ENCODE measurements around the gene RASGEF1C.

The RASGEF1C gene

DNA sequence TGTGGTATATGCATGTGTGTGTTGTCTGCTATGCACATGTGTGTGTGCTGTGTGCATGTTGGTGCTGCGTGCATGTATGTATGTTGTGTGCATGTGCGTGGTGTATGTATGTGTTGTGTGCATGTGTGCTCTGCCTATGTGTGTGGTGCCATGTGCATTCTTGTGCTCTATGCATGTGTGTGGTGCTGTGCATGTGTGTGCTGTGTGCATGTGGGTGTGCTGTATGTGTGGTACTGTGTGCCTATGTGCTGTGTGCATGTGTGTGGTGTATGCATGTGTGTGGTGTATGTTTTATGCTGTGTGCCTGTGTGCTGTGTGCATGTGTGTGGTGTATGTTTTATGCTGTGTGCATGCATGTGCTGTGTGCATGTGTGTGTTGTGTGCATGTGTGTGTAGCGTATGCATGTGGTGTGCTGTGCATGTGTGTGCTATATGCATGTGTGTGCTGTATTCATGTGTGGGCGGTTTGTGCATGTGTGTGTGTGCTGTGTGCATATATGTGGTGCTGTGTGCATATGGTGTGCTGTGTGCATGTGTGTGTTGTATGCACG is 4.7 kb upstream of the RASGEF1C start (continued):
- TF ChIP-seq, protein P1, sequence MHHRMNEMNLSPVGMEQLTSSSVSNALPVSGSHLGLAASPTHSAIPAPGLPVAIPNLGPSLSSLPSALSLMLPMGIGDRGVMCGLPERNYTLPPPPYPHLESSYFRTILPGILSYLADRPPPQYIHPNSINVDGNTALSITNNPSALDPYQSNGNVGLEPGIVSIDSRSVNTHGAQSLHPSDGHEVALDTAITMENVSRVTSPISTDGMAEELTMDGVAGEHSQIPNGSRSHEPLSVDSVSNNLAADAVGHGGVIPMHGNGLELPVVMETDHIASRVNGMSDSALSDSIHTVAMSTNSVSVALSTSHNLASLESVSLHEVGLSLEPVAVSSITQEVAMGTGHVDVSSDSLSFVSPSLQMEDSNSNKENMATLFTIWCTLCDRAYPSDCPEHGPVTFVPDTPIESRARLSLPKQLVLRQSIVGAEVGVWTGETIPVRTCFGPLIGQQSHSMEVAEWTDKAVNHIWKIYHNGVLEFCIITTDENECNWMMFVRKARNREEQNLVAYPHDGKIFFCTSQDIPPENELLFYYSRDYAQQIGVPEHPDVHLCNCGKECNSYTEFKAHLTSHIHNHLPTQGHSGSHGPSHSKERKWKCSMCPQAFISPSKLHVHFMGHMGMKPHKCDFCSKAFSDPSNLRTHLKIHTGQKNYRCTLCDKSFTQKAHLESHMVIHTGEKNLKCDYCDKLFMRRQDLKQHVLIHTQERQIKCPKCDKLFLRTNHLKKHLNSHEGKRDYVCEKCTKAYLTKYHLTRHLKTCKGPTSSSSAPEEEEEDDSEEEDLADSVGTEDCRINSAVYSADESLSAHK (tag by site-specific recombination; IDR thresholded peaks at IDR 0.05): no peak
- 0 out of 2 replicates have a peak, but pooled peaks have one; percentile 5 for TF ChIP-seq EGR2 (tag by site-specific recombination; IDR thresholded peaks at IDR 0.05; ENCODE audit: low read depth)
- TF ChIP-seq ZNF341 (tag by site-specific recombination; IDR thresholded peaks at IDR 0.05; ENCODE audit: low read depth): no peak
- TF ChIP-seq ZBTB20 (tag by site-specific recombination; IDR thresholded peaks at IDR 0.05): no peak
- no peak for TF ChIP-seq ZNF214 (tag by site-specific recombination; IDR thresholded peaks at IDR 0.05; ENCODE audit: borderline replicate concordance)
- TF ChIP-seq ZNF473 (tag by site-specific recombination; IDR thresholded peaks at IDR 0.05): peak; percentile 28; the same call in 1 of the 2 replicates
- TF ChIP-seq ZNF350 (tag by site-specific recombination; IDR thresholded peaks at IDR 0.05): no peak
- no peak for TF ChIP-seq SP7 (tag by site-specific recombination; IDR thresholded peaks at IDR 0.05)
- TF ChIP-seq ZNF423 (tag by site-specific recombination; IDR thresholded peaks at IDR 0.05): no peak; the same call in 1 of the 2 replicates
- no peak for TF ChIP-seq PRDM1 (tag by site-specific recombination; IDR thresholded peaks at IDR 0.05)

DNA sequence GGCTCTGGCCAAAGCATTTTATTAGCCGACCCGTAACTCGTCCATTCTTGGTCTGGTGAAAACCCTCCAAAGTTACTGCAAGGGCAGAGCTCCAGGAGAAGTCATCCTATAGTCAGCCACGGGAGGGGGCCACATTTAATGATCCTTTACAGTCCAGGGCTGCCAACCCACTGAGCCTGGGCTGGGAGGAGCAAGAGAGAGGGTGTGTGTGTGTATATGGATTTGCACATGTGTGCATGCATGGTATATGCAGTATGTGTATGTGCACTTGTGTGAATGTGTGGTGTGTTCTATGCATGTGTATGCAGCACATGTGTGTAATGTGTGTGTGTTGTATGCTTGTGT is 4.2 kb upstream of the RASGEF1C start:
- no peaks in the 10 kb centered on the region for H3K36me3 ChIP-seq (ENCODE audit: control insufficient read depth in 2 of 2, insufficient read depth in 1 of 2, low read length in 2 of 2)
- no peaks in the 10 kb centered on the region for H3K9me3 ChIP-seq (ENCODE audit: control insufficient read depth, insufficient read depth, low read depth, low read length)
- H3K4me3 ChIP-seq (ENCODE audit: low read depth, low read length): no peak overlapping the region
- H3K27ac ChIP-seq (ENCODE audit: extremely low read depth, low read depth, low read length): no peak overlapping the region
- H3K4me1 ChIP-seq (ENCODE audit: control insufficient read depth, insufficient read depth, low read length): no peaks in the 10 kb centered on the region; the same call in 1 of the 2 replicates
- ChIA-PET CTCF (interaction anchor here (0.5 kb wide), 1 partner anchor 67 kb away, joined by 4 read pairs; no protein-coding TSS in a partner anchor), POLR2A (no interaction called here)
- TF ChIP-seq HOXD13 (CRISPR knock-in tag; IDR thresholded peaks at IDR 0.05; ENCODE audit: borderline replicate concordance) (no peak), ZNF140 (tag by site-specific recombination; IDR thresholded peaks at IDR 0.05) (no peak), ZNF335 (tag by site-specific recombination; conservative IDR thresholded peaks at IDR 0.05) (no peak)

DNA sequence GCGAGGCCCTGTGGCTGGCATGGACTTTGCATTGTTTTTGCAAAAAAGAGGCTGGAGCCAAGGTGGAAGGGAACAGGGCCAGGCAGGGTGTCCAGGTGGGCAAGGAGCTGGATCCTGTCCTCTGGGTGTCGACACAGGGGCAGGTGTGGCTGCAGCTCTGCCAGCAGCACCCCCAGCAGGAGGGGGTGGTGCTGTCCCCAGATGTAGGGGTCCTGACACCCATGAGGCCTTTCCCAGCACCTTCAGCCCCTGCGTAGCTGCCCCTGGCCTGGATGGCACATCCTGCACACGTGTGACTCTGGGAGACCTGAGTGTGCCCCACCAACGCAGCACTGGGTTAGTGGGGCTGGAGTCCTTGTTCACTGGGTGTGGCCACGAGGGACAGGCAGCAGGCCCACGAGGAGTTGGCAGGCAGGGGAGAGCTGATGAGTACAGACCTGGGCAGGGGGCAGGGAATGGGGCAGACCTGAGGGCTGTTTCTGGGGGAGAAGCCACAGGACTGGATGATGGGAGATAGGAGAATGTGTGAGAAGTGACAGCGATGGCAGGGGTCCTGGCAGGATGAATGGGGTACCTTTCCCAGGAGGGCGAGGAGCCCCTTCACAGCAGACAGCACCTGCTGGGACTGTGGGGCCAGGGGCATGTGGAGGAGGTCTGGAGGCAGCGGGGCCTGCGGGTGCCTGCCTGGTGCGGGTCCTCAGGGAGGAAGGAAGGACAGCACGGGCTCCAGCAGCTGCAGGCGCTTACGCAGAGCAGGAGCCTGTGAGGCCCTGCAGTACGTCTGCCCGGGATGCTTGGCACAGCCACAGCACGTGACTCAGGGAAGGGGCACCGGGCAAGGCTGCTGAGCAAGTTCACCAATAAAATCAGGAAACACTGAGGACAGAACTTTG is 3.6 kb upstream of the RASGEF1C start:
- Histone ChIP-seq H3K4me1 (ENCODE audit: control insufficient read depth, insufficient read depth, low read length) (no peaks in the 10 kb centered on the region; the same call in 1 of the 2 replicates), H3K9me3 (ENCODE audit: control insufficient read depth, insufficient read depth, low read depth, low read length) (no peaks in the 10 kb centered on the region), H3K4me3 (ENCODE audit: low read depth, low read length) (no peak overlapping the region), H3K27ac (ENCODE audit: extremely low read depth, low read depth, low read length) (no peak overlapping the region), H3K36me3 (ENCODE audit: control insufficient read depth in 2 of 2, insufficient read depth in 1 of 2, low read length in 2 of 2) (no peaks in the 10 kb centered on the region)
- CTCF ChIA-PET: interaction anchor here (0.5 kb wide), 1 partner anchor 67 kb away, joined by 4 read pairs; no protein-coding TSS in a partner anchor
- POLR2A ChIA-PET: no interaction called here
- TF ChIP-seq, protein P2, sequence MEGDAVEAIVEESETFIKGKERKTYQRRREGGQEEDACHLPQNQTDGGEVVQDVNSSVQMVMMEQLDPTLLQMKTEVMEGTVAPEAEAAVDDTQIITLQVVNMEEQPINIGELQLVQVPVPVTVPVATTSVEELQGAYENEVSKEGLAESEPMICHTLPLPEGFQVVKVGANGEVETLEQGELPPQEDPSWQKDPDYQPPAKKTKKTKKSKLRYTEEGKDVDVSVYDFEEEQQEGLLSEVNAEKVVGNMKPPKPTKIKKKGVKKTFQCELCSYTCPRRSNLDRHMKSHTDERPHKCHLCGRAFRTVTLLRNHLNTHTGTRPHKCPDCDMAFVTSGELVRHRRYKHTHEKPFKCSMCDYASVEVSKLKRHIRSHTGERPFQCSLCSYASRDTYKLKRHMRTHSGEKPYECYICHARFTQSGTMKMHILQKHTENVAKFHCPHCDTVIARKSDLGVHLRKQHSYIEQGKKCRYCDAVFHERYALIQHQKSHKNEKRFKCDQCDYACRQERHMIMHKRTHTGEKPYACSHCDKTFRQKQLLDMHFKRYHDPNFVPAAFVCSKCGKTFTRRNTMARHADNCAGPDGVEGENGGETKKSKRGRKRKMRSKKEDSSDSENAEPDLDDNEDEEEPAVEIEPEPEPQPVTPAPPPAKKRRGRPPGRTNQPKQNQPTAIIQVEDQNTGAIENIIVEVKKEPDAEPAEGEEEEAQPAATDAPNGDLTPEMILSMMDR (tag by site-specific recombination; IDR thresholded peaks at IDR 0.05): no peak
- TF ChIP-seq ZIC2 (tag by site-specific recombination; IDR thresholded peaks at IDR 0.05): peak; percentile 87
- peak; percentile 61 for TF ChIP-seq ZNF335 (tag by site-specific recombination; conservative IDR thresholded peaks at IDR 0.05)
- no peak for TF ChIP-seq MYNN (tag by site-specific recombination; IDR thresholded peaks at IDR 0.05; ENCODE audit: borderline replicate concordance)
- TF ChIP-seq MEIS1 (CRISPR knock-in tag; IDR thresholded peaks at IDR 0.05; ENCODE audit: borderline replicate concordance): no peak
- TF ChIP-seq ZNF138 (tag by site-specific recombination; IDR thresholded peaks at IDR 0.05; ENCODE audit: borderline replicate concordance): no peak
- no peak for TF ChIP-seq ZNF140 (tag by site-specific recombination; IDR thresholded peaks at IDR 0.05)
- TF ChIP-seq, protein P3, sequence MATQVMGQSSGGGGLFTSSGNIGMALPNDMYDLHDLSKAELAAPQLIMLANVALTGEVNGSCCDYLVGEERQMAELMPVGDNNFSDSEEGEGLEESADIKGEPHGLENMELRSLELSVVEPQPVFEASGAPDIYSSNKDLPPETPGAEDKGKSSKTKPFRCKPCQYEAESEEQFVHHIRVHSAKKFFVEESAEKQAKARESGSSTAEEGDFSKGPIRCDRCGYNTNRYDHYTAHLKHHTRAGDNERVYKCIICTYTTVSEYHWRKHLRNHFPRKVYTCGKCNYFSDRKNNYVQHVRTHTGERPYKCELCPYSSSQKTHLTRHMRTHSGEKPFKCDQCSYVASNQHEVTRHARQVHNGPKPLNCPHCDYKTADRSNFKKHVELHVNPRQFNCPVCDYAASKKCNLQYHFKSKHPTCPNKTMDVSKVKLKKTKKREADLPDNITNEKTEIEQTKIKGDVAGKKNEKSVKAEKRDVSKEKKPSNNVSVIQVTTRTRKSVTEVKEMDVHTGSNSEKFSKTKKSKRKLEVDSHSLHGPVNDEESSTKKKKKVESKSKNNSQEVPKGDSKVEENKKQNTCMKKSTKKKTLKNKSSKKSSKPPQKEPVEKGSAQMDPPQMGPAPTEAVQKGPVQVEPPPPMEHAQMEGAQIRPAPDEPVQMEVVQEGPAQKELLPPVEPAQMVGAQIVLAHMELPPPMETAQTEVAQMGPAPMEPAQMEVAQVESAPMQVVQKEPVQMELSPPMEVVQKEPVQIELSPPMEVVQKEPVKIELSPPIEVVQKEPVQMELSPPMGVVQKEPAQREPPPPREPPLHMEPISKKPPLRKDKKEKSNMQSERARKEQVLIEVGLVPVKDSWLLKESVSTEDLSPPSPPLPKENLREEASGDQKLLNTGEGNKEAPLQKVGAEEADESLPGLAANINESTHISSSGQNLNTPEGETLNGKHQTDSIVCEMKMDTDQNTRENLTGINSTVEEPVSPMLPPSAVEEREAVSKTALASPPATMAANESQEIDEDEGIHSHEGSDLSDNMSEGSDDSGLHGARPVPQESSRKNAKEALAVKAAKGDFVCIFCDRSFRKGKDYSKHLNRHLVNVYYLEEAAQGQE (tag by site-specific recombination; IDR thresholded peaks at IDR 0.05): peak; percentile 54
- TF ChIP-seq, protein P4, sequence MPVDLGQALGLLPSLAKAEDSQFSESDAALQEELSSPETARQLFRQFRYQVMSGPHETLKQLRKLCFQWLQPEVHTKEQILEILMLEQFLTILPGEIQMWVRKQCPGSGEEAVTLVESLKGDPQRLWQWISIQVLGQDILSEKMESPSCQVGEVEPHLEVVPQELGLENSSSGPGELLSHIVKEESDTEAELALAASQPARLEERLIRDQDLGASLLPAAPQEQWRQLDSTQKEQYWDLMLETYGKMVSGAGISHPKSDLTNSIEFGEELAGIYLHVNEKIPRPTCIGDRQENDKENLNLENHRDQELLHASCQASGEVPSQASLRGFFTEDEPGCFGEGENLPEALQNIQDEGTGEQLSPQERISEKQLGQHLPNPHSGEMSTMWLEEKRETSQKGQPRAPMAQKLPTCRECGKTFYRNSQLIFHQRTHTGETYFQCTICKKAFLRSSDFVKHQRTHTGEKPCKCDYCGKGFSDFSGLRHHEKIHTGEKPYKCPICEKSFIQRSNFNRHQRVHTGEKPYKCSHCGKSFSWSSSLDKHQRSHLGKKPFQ (tag by site-specific recombination; IDR thresholded peaks at IDR 0.05): no peak
